D721Med (cell line): Measurements from ENCODE around the gene DHX35.

ENCODE experiments used
- DNase-seq: peaks from one replicate; pipeline ENCODE4 v3.0.0; 2011; ENCODE audit warnings: low spot score; ENCODE audit not compliant: insufficient read length
- FAIRE-seq: peaks from 2 replicates; lab custom pipeline; 2011; peaks lifted over from hg19 to GRCh38; lab: Jason Lieb, UNC
- CTCF ChIP-seq: IDR thresholded peaks from 2 replicates; pipeline ENCODE4 v1.5.1; 2012; ENCODE audit warnings: mild to moderate bottlenecking, control low read depth; ENCODE audit not compliant: insufficient read depth; ENCODE audit errors: missing control alignments

DHX35 gene

GRCh38 chr20:39016506-39016905 lies 54.4 kb downstream of the DHX35 start:
- TF ChIP-seq CTCF: no peak
- FAIRE-seq (no peak), DNase-seq (no peak)

- FAIRE-seq: no peak
Observed at GRCh38 chr20:39019027-39019426, 56.9 kb downstream of the DHX35 start.

DNA sequence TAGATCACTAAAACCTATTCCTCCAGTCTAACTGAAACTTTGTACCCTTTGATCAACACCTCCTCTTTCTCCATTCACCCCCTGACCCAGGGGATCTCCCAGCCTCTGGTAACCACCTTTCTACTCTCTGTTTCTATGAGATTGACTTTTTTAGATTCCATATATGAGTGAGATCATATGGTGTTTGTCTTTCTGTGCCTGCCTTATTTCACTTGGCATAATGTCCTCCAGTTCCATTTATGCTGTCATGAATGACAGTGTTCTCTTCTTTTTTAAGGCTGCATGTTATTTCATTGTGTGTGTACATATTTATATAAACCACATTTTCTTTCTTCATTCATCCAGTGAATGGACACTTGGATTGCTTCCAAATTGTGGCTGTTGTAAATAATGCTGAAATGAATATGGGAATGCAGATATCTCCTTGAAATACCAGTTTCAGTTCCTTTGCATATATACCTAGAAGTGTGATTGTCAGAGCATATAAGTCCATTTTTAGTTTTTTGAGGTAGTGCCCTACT lies 57.7 kb downstream of the DHX35 start:
- DNase-seq (no peak), FAIRE-seq (no peak)
- no peak for TF ChIP-seq CTCF

More at GRCh38 chr20:39019027-39019426, 56.9 kb downstream of the DHX35 start:
- no peak for DNase-seq
- no peak for TF ChIP-seq CTCF

- FAIRE-seq (no peak), DNase-seq (no peak)
- TF ChIP-seq CTCF: no peak
Observed at GRCh38 chr20:39021748-39022147, 59.6 kb downstream of the DHX35 start.

- DNase-seq (no peak), FAIRE-seq (no peak)
- no peak for TF ChIP-seq CTCF
Observed at GRCh38 chr20:39025883-39026282, 63.7 kb downstream of the DHX35 start.

GRCh38 chr20:39029364-39029763 lies 67.2 kb downstream of the DHX35 start:
- DNase-seq: no peak
- FAIRE-seq: no peak
- TF ChIP-seq CTCF: no peak

DNA sequence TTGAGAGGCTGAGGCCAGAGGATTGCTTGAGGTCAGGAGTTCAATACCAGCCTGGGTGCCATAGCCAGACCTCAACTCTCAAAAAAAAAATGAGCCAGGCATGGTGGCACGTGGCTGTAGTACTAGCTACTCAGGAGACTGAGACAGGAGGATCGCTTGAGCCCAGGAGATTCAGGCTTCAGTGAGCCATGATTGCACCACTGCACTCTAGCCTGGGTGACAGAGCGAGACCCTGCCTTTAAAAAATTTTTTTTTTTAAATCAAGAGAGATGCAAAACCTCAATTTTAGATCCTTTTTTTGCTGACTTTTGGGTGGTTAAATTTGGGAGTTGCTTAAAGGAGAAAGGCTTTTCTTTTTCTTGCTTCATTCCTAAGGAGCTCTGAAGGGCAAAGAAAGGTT lies 70.9 kb downstream of the DHX35 start:
- no peak for TF ChIP-seq CTCF
- no peak for DNase-seq
- no peak for FAIRE-seq
